ENCODE results near the gene APOBEC3C.

DNA sequence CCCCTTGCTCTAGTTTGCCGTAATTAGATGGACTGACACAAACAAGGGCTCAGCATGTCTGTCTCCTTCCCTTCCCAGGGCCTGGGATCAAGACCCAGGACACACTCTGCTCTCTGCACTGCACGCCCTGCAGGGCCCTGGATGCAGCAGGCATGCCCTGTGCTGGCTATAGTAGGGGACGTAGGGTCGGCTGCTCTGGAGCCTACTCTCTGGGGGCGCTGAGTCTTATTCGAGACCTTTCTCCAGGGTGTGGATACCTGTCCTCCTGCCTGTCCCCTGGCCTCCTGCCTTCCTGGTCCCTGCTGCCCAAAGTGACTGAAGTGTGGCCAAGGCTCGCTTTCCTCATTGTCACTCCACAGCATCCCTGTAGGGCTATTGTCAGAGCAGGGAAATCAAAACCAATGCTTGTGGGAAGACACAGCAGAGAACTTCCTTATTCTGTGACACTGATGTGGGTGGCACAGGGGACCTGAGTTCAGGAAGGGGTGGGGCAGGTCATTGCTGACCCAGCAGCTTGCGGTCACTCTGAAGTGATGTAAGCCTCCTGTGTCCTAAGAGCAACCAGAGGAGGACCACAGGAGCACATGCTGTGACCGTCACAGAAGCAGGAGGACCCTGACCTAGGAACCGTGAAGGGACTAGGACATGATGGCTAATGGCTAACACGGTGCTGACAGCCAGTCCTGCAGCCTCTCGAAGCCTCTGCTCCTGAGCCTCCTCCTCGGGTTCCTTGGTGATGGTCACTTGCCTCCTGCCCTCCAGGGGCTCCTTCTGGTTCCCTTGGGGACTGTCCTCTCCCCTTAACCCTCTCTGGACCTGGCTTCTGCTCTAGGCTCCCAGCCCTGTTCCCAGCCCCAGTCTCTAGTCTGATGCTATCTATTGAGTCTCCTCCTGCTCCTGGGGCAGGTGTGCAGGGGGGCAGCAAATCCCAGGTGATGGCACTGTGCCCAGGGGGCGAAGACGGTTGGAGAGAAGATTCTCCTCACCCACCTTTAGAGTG, 46.3 kb upstream of the APOBEC3C start:
- TF ChIP-seq, protein P1, sequence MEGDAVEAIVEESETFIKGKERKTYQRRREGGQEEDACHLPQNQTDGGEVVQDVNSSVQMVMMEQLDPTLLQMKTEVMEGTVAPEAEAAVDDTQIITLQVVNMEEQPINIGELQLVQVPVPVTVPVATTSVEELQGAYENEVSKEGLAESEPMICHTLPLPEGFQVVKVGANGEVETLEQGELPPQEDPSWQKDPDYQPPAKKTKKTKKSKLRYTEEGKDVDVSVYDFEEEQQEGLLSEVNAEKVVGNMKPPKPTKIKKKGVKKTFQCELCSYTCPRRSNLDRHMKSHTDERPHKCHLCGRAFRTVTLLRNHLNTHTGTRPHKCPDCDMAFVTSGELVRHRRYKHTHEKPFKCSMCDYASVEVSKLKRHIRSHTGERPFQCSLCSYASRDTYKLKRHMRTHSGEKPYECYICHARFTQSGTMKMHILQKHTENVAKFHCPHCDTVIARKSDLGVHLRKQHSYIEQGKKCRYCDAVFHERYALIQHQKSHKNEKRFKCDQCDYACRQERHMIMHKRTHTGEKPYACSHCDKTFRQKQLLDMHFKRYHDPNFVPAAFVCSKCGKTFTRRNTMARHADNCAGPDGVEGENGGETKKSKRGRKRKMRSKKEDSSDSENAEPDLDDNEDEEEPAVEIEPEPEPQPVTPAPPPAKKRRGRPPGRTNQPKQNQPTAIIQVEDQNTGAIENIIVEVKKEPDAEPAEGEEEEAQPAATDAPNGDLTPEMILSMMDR (IDR thresholded peaks at IDR 0.05), result no peak
- no peak for TF ChIP-seq POLR2A (IDR thresholded peaks at IDR 0.05)

Data from heart left ventricle (tissue), 13 donors.